GM12874 (cell line): Measurements from ENCODE around the gene SNX30.

Experiments used
- CTCF ChIP-seq: IDR thresholded peaks from 2 replicates; pipeline ENCODE4 v1.5.1; 2011; ENCODE audit warnings: low read depth, mild to moderate bottlenecking, control low read depth, low read length, moderate library complexity; ENCODE audit not compliant: insufficient read depth

The SNX30 gene

GRCh38 chr9:112917047-112917986 is 166.8 kb downstream of the SNX30 start:
- TF ChIP-seq CTCF, result no peak

DNA sequence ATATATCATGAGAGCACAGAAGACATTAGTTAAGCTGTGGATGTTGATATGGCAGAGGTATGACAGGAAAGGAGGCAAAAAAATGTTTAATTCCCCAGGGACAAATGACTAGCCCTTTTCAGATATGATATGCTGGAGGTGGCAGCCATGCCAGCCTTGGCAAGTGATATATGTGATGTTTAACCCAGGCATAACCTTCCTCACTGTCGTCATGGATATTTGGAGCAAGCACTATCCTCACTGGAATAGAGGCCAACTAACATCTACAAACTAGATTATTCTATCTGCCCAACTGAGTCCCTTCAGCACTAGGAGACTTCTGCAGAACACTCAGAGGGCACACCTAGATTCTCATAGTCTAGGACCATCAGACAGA is 167.4 kb downstream of the SNX30 start:
- TF ChIP-seq CTCF, result no peak

- peak; percentile 55 for TF ChIP-seq CTCF
Measured at GRCh38 chr9:112921549-112921948, 171.0 kb downstream of the SNX30 start.
